Neural cell (in vitro differentiated cells): ENCODE measurements around the gene ITPR2. TPM values are rescaled to one million over a fixed set of nuclear protein-coding genes. Genes with fewer than 3 reads are reported as not detected.

Experiments used
- H2AFZ ChIP-seq: fragments of 200-600, 300-800 bp; sonication (generic), shearing (Covaris generic); 2 replicates; pipeline ENCODE4 v1.6.0; 2014; ENCODE audit warnings: low read depth, mild to moderate bottlenecking, antibody characterized with exemption, low read length, moderate library complexity
- H3F3A ChIP-seq: fragments of 200-600 bp; shearing (Covaris generic); 2 replicates; pipeline ENCODE4 v1.6.1; 2016; ENCODE audit warnings: mild to moderate bottlenecking, moderate library complexity, mixed read lengths, antibody characterized with exemption, low read length; ENCODE audit not compliant: insufficient read depth, poor library complexity, severe bottlenecking
- H3K27ac ChIP-seq: fragments of 200-600, 300-800 bp; sonication (generic), shearing (Covaris generic); 2 replicates; pipeline ENCODE4 v1.5.1; 2014; ENCODE audit warnings: mild to moderate bottlenecking, low read length, moderate library complexity
- H3K27me3 ChIP-seq: fragments of 300-800, 200-600 bp; sonication (generic), shearing (Covaris generic); 2 replicates; pipeline ENCODE4 v1.6.0; 2014; ENCODE audit warnings: mild to moderate bottlenecking, low read depth, low read length, moderate library complexity; ENCODE audit not compliant: insufficient read depth
- H3K36me3 ChIP-seq: fragments of 300-800, 200-600 bp; sonication (generic), shearing (Covaris generic); 2 replicates; pipeline ENCODE4 v1.5.1; 2014; ENCODE audit warnings: mild to moderate bottlenecking, antibody characterized with exemption, low read length, moderate library complexity; ENCODE audit not compliant: insufficient read depth
- H3K4me2 ChIP-seq: fragments of 300-800, 200-600 bp; sonication (generic), shearing (Covaris generic); 2 replicates; pipeline ENCODE4 v1.6.0; 2014; ENCODE audit warnings: mild to moderate bottlenecking, low read length
- H3K4me3 ChIP-seq: fragments of 300-800, 200-600 bp; sonication (generic), shearing (Covaris generic); 2 replicates; pipeline ENCODE4 v1.5.1; 2014; ENCODE audit warnings: mild to moderate bottlenecking, low read length, moderate library complexity
- H3K79me2 ChIP-seq: fragments of 200-600 bp; shearing (Covaris generic); replicated peaks from 2 replicates; pipeline ENCODE4 v1.6.0; 2014; ENCODE audit warnings: mild to moderate bottlenecking, low read length, moderate library complexity; ENCODE audit not compliant: insufficient read depth
- H3K9ac ChIP-seq: fragments of 300-800, 200-600 bp; sonication (generic), shearing (Covaris generic); 2 replicates; pipeline ENCODE4 v1.6.1; 2016; ENCODE audit warnings: mild to moderate bottlenecking, low read length, mixed read lengths
- H3K9me2 ChIP-seq: fragments of 200-600 bp; shearing (Covaris generic); 2 replicates; pipeline ENCODE4 v1.6.1; 2016; ENCODE audit warnings: mild to moderate bottlenecking, low read length, mixed read lengths; ENCODE audit not compliant: insufficient read depth
- H3K9me3 ChIP-seq: fragments of 200-600, 300-800 bp; sonication (generic), shearing (Covaris generic); 2 replicates; pipeline ENCODE4 v1.6.1; 2016; ENCODE audit warnings: mild to moderate bottlenecking, mixed run types, low read length, moderate library complexity, mixed read lengths
- H4K20me1 ChIP-seq: fragments of 200-600 bp; shearing (Covaris generic); 2 replicates; pipeline ENCODE4 v1.6.1; 2016; ENCODE audit warnings: mild to moderate bottlenecking, mixed run types; ENCODE audit not compliant: insufficient read depth
- EP300 ChIP-seq: fragments of 450-650 bp; conservative IDR thresholded peaks from 2 replicates; pipeline ENCODE4 v1.6.1; 2014; ENCODE audit warnings: antibody characterized with exemption, mild to moderate bottlenecking, moderate library complexity; ENCODE audit not compliant: poor library complexity, severe bottlenecking
- EZH2 ChIP-seq: fragments of 200-600, 300-800 bp; shearing (Covaris generic), sonication (generic); IDR thresholded peaks from 2 replicates; pipeline ENCODE4 v1.6.1; 2014; ENCODE audit warnings: antibody characterized with exemption, low read length, borderline replicate concordance, mild to moderate bottlenecking; ENCODE audit not compliant: insufficient read depth, poor library complexity, severe bottlenecking
- MXI1 ChIP-seq: fragments of 450-650 bp; conservative IDR thresholded peaks from 2 replicates; pipeline ENCODE4 v1.6.1; 2014; ENCODE audit warnings: antibody characterized with exemption, mild to moderate bottlenecking; ENCODE audit not compliant: poor library complexity, severe bottlenecking
- POLR2AphosphoS5 ChIP-seq: IDR thresholded peaks from 2 replicates; pipeline ENCODE4 v1.6.1; 2012
- RAD21 ChIP-seq: fragments of 450-650 bp; conservative IDR thresholded peaks from 2 replicates; pipeline ENCODE4 v1.6.1; 2014; ENCODE audit warnings: antibody characterized with exemption, mild to moderate bottlenecking, moderate library complexity
- SMC3 ChIP-seq: fragments of 450-650 bp; conservative IDR thresholded peaks from 2 replicates; pipeline ENCODE4 v1.6.1; 2014; ENCODE audit warnings: antibody characterized with exemption, mild to moderate bottlenecking, moderate library complexity; ENCODE audit not compliant: poor library complexity
- TAF1 ChIP-seq: IDR thresholded peaks from 2 replicates; pipeline ENCODE4 v1.6.1; 2012; ENCODE audit warnings: low read depth
- polyA plus RNA-seq: library from polyadenylated mRNA; depleted of rRNA; stranded (reverse); fragments of >200 nt; gene quantifications from 2 replicates; pipeline ENCODE4 v1.2.3, GENCODE V29; 2014
- TF ChIP-seq, protein P1 (sequence below): IDR thresholded peaks from 2 replicates; pipeline ENCODE4 v1.6.1; 2012; ENCODE audit warnings: borderline replicate concordance
- TF ChIP-seq, protein P2 (sequence below): fragments of 450-650 bp; IDR thresholded peaks from 2 replicates; pipeline ENCODE4 v1.5.1; 2014; ENCODE audit warnings: antibody characterized with exemption, mild to moderate bottlenecking, moderate library complexity; ENCODE audit not compliant: poor library complexity, severe bottlenecking

The ITPR2 gene
- polyA plus RNA-seq, 1 donor from 2014 or later, result 2.0 TPM

DNA sequence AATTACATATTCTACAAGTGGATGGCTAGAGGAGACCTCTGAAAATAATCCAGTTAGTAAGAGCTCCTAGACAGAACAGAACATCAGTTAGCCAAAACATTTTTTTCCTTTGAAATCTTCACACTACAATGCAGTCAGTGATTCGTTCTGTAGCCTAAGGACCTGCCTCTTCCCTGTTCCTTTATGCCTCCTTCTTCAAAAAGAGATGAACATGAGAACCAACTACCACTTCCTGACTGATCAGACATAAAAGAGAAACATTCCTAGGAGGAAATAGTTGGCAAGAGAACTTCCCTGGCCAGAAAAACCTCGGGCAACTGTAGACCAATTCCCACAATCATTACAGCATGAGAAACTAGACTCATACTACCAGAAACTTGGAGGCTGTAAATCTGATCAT, 29.4 kb downstream of the ITPR2 start:
- Histone ChIP-seq H3K9me2 (no peaks in the 10 kb centered on the region), H3K36me3 (no peaks in the 10 kb centered on the region), H3K9ac (no peak overlapping the region), H3K4me3 (no peak overlapping the region), H3K9me3 (no peaks in the 10 kb centered on the region), H4K20me1 (no peaks in the 10 kb centered on the region), H3K4me2 (no peak overlapping the region), H3K27me3 (no peaks in the 10 kb centered on the region), H3K27ac (no peak overlapping the region), H2AFZ (no peak overlapping the region), H3K79me2 (no peaks in the 10 kb centered on the region), H3F3A (no peaks in the 10 kb centered on the region)
- no peak for TF ChIP-seq POLR2AphosphoS5
- TF ChIP-seq SMC3, result no peak
- TF ChIP-seq, protein P1, sequence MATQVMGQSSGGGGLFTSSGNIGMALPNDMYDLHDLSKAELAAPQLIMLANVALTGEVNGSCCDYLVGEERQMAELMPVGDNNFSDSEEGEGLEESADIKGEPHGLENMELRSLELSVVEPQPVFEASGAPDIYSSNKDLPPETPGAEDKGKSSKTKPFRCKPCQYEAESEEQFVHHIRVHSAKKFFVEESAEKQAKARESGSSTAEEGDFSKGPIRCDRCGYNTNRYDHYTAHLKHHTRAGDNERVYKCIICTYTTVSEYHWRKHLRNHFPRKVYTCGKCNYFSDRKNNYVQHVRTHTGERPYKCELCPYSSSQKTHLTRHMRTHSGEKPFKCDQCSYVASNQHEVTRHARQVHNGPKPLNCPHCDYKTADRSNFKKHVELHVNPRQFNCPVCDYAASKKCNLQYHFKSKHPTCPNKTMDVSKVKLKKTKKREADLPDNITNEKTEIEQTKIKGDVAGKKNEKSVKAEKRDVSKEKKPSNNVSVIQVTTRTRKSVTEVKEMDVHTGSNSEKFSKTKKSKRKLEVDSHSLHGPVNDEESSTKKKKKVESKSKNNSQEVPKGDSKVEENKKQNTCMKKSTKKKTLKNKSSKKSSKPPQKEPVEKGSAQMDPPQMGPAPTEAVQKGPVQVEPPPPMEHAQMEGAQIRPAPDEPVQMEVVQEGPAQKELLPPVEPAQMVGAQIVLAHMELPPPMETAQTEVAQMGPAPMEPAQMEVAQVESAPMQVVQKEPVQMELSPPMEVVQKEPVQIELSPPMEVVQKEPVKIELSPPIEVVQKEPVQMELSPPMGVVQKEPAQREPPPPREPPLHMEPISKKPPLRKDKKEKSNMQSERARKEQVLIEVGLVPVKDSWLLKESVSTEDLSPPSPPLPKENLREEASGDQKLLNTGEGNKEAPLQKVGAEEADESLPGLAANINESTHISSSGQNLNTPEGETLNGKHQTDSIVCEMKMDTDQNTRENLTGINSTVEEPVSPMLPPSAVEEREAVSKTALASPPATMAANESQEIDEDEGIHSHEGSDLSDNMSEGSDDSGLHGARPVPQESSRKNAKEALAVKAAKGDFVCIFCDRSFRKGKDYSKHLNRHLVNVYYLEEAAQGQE, result no peak
- no peak for TF ChIP-seq EP300
- no peak for TF ChIP-seq EZH2

DNA sequence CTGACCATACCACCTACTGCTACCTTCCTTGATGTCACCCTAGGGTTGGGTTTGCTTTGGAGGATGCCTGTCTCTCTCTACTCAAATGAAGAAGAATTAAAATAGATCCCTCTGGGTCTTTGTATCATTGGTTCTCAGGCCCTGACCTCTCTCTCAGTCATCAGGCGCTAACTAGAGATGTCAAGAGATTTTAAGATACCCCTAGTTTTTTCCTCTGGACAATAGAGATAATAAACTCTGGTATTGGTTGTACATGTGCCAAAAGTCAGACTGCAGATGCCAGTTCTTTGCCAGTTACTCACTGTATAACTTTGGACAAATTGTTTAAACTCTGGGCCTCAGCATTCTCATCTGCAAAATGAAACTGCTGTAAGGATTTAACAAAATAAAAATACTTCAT, 31.5 kb downstream of the ITPR2 start:
- no peaks in the 10 kb centered on the region for H3K9me2 ChIP-seq
- no peaks in the 10 kb centered on the region for H4K20me1 ChIP-seq
- no peaks in the 10 kb centered on the region for H3K36me3 ChIP-seq
- no peak overlapping the region for H3K27ac ChIP-seq
- no peak for TF ChIP-seq MXI1
- no peak for TF ChIP-seq EZH2
- TF ChIP-seq, protein P2, sequence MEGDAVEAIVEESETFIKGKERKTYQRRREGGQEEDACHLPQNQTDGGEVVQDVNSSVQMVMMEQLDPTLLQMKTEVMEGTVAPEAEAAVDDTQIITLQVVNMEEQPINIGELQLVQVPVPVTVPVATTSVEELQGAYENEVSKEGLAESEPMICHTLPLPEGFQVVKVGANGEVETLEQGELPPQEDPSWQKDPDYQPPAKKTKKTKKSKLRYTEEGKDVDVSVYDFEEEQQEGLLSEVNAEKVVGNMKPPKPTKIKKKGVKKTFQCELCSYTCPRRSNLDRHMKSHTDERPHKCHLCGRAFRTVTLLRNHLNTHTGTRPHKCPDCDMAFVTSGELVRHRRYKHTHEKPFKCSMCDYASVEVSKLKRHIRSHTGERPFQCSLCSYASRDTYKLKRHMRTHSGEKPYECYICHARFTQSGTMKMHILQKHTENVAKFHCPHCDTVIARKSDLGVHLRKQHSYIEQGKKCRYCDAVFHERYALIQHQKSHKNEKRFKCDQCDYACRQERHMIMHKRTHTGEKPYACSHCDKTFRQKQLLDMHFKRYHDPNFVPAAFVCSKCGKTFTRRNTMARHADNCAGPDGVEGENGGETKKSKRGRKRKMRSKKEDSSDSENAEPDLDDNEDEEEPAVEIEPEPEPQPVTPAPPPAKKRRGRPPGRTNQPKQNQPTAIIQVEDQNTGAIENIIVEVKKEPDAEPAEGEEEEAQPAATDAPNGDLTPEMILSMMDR, result no peak
- TF ChIP-seq POLR2AphosphoS5, result no peak
- no peak for TF ChIP-seq SMC3
- TF ChIP-seq, protein P1, result no peak
- no peak for TF ChIP-seq RAD21
- no peak for TF ChIP-seq EP300
- no peak for TF ChIP-seq TAF1
- H3K9me3 ChIP-seq, result no peaks in the 10 kb centered on the region
- no peaks in the 10 kb centered on the region for H3F3A ChIP-seq
- no peak overlapping the region for H3K4me3 ChIP-seq
- no peaks in the 10 kb centered on the region for H3K79me2 ChIP-seq
- no peak overlapping the region for H3K9ac ChIP-seq
- H2AFZ ChIP-seq, result no peak overlapping the region
- no peak overlapping the region for H3K4me2 ChIP-seq
- no peaks in the 10 kb centered on the region for H3K27me3 ChIP-seq
